Midbrain (tissue), 1 donor: Measurements from ENCODE around the gene SLC9A4.

Experiments used
- DNase-seq: peaks from one replicate; lab custom pipeline; 2025; lab: John Stamatoyannopoulos, UW

SLC9A4 gene

DNA sequence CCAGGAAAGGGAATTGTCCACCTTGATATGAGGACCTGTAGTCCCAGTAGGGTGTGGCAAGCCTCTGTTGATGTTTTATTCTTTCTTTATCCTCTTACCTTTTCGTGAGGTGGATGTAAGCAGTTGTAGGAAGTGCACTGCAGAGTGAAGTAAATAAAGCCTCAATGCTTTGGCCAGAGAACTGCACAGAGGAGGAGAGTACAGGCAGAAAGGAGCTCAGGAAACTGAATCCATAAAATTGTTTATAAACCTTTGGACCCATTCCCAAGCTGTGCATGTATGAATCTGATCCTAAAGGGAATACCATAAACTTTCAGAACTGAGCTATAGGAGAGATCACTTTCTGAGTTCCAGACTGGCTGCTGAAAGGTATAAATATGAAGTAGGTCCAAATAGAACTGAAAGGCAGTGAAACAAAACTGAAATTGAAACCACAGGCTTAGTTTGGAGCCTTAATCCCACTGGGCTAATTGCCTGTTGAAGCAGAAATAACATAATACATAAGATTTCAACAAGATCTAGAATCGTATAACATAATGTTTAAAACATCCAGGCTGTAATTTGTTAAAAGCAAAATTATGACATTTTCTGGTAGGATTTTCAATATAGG, 17.9 kb upstream of the SLC9A4 start:
- no peak for DNase-seq

GRCh38 chr2:102460467-102460866, 12.6 kb upstream of the SLC9A4 start:
- no peak for DNase-seq

DNA sequence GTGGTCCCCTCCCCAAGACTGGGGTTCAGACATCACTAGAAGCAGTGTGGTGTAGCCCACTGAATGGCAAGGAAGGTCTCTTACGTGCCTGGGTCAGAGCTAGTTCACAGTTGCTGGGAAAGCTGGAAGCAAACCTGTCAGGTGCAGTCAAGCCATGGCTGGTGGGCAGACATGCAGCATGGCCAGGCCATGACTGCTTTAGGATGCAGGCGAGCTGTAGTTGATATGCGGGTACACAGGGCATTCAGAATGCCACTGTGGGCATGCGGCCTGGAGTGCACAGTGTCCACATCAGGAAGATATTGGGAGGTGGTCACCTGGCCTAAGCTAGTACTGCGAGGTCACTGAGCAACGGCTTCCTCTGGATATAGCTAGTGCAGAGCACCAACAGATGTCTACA, 11.8 kb upstream of the SLC9A4 start:
- DNase-seq, result no peak

DNA sequence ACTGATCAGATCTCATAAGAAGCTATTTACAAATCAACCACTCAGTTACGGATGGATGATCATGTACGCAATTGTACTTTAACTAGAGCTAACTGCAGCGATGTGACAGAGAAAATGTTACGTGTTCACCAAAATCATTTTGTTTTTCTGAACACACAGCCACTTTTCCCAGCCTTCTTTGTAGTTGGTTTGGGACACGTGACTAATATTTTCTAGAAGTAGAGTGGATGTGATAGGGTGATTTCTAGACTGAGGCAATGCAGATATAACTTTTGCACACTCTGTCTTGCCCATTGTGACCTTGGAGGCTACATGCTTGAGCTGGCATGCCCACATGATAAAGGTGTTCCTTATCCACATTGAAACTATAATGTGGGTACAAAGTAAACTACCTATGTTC, 9.9 kb upstream of the SLC9A4 start:
- DNase-seq, result no peak

DNA sequence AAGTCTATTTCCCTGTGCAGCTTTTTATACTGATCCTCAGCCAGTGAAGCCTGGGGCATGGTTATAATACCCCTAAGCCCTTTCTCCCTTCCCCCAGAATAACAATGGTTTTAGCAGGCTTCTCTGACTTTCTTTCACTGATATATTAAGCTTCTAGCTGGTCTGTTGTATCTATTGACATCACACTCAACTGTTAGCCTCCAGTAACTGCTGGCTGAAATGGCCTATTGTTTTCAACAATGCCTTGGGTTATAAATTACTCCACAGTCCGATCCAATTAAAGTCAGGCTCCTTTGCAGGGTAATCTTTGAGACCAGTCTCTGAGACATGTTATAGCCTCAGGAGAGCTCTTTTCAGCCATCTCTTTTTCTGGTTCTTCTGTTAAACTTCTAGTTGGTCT, 2.9 kb upstream of the SLC9A4 start:
- no peak for DNase-seq

DNA sequence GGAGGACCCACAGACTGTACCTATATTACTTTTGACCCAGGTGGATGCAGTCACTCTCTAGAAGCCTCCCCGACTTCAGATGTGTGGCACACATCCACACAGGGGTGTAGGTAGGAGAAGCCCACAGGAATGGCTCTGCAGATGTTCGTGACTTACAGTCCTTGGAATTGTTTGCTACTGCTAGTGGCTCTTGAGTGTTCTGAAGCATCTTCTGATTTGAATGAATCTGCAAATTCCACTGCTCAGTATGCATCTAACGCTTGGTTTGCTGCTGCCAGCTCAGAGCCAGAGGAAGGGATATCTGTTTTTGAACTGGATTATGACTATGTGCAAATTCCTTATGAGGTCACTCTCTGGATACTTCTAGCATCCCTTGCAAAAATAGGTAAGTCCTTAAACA, 605 bp downstream of the SLC9A4 start:
- DNase-seq, result no peak

DNA sequence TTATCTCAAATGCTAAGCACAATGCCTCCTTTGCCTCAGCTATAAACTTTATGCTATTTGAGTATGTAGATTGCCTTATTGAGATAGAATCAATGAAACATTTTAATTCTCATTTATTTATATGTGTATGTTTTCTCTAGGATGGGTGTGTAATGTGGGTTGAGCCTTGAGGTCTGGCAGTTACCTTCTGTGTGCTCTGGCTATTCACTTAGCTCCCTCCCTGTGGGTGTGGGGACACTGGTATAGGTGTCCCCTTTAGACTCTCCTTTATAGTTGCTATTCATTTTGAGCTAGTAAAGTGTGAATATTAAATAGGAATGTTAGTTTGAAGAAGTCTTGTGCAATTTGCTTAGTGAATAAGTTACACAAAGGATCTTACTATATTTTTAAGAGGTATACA, 1.8 kb downstream of the SLC9A4 start:
- DNase-seq, result no peak

GRCh38 chr2:102478686-102479470, 5.9 kb downstream of the SLC9A4 start:
- DNase-seq, result no peak

- no peak for DNase-seq
Observed at GRCh38 chr2:102480285-102481195, 7.5 kb downstream of the SLC9A4 start.

- DNase-seq, result no peak
Observed at GRCh38 chr2:102481931-102482330, 8.9 kb downstream of the SLC9A4 start.

DNA sequence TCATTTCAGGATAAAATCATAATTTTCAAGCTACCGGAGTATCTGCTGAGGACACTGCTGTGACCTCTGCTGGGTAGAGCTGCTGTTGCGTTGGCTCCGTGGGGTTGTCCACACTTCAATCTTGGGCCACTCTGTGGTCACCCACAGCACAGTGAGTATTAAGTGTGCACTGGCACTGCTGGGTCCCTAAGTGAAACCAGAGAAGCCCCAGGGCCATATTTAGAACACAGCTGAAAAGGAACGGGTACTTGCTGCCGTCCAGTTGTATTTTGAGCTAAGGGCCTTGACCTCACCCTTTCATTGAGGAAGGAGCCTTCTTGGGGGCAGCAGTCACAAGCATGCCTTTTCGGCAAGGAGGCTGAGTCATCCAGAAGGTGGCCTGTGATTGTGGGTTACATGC, 10.1 kb downstream of the SLC9A4 start:
- DNase-seq, result no peak

DNA sequence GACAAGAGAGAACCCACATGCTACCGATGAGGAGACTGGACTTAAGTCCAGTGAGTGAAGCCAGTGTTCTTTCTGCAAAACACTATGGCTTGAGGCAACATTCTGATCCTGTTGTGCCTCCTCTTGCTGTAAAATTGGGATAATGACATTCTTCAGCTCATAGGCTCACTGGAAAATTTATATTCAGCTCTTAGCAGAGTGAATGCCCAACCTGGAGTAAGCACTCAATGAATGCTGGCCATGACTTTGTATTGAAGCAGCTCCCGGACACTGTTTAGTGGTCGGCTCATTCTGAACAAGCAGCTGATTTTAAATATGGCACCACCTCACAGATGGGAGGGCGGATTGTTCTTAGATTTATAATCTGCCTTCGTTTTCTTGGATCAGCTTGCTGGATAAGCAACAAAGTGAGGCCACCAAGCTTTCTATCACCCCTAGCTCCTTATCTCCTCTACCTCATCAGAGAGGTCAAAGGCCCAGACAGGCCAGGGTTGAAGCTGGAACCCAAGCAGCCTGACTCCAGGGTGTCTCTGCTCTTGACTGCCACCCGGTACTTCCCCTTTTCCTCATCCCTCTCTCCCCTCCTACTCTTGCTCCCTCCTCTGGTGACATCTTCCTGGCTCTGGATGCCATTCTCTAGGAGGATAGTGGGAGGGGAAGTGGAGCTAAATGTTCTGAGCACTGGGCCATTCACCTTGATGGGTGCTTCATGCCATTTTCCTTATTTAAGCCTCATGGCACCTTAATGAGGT, 11.5 kb downstream of the SLC9A4 start:
- no peak for DNase-seq

GRCh38 chr2:102485147-102485785, 12.2 kb downstream of the SLC9A4 start:
- DNase-seq, result no peak

DNA sequence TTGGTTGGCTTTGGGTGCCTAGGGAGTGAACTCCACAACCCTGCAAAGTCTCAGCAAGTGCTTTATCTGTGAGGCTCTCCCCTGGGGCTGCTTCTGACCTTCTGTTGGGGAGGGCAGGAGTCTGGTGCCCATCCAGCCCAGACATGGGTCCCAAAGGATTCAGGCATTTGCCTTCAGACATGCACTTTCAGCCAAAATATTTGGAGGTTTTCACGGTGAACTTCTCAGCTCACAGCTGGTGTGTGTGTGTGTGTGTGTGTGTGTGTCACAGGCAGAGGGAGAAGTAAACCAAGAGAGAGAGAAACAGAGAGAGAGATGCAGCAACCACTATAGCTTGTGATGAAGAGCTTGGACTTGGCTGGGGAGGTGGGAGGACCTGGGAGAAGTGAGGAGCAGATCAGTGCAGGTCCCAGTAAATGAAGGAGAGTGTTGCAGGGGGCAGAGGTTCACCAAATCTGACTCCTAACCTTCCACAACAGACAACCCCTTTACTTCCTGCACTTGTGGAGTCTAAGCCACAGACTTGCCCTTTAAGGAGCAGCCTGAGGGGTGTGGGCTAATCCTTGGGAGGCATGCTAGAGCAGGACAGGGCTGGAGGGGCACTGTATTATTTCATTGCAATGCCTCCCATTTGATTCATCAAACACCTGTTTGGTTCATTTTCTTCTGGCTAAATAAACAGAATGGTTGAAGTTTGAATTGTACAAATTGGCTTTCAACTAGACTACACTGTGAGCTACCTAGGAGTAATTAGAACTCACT, 14.1 kb downstream of the SLC9A4 start:
- no peak for DNase-seq

GRCh38 chr2:102487761-102488462, 14.9 kb downstream of the SLC9A4 start:
- DNase-seq, result no peak

- no peak for DNase-seq
Observed at GRCh38 chr2:102489646-102490045, 16.6 kb downstream of the SLC9A4 start.

GRCh38 chr2:102492006-102492405, 19.0 kb downstream of the SLC9A4 start:
- DNase-seq, result no peak

DNA sequence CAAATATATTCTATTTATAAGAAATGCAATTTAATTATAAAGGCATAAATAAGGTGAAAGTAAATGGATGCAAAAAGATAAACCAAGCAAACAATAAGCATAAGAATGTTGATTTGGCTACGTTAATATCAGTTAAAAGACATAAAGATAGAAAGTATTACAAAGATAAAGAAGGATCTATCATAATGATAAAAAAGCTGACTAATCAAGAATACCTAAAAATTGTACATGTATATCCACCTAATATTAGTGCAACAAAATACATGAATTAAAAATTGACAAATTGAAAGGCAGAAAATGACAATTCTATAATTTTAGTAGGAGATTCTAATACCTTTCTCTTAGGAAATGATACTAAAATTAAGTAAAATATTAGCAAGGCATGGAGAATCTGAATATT, 21.5 kb downstream of the SLC9A4 start:
- DNase-seq, result no peak

DNA sequence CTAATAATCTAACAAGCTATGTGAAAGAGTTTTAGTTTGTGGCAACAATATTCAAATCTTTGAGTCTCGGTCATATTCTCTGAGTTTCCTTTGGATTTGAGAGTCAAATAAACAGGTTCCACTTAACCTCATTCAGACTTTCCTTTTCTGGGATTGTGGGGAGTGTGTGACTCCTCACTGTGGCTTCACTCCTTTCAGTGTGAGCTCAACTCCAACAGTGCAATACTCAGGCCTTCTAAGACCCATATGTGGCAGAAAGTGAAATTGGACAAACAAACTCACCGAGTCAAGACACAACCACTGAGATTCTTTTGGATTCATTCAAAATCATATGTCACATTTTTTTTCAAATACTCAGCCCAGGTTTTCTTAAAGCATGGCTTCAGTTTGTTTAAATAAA, 25.4 kb downstream of the SLC9A4 start:
- DNase-seq, result no peak

DNA sequence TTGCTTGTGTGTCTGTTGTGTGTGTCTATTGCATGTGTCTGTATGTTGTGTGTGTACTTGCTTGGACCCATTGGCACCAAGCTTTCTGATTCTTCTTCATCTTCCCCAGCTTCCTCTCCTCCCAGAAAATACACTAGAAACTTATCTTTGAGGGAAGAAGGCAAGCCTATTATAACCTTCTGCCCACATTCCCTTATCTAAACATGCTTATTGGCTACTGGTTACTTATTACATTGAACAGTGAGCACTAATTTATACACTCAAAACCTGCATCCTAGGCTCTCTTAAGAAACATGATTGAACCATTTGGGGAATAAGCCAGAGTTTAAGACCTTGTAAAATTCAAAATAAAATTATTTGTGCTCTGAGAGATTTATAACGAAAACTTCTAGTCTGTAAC, 26.5 kb downstream of the SLC9A4 start:
- DNase-seq, result no peak
